PFSK-1 (cell line): ENCODE measurements around the gene ALDOA.

ENCODE experiments used
- POLR2AphosphoS5 ChIP-seq: IDR thresholded peaks from 2 replicates; pipeline ENCODE4 v1.6.1; 2012; ENCODE audit warnings: low read depth, mild to moderate bottlenecking, control low read depth, low read length, moderate library complexity
- SIN3A ChIP-seq: IDR thresholded peaks from 2 replicates; pipeline ENCODE4 v1.6.1; 2012; ENCODE audit warnings: mild to moderate bottlenecking, low read length, moderate library complexity, borderline replicate concordance; ENCODE audit not compliant: insufficient read depth
- TAF1 ChIP-seq: IDR thresholded peaks from 2 replicates; pipeline ENCODE4 v1.6.1; 2012; ENCODE audit warnings: low read length, control low read depth, borderline replicate concordance; ENCODE audit not compliant: insufficient read depth
- TF ChIP-seq, protein P1 (sequence below), 2 experiments: IDR thresholded peaks; 2 replicates each; pipeline versions ENCODE4 v1.6.1 to v1.8.0; 2011 to 2012; ENCODE audit warnings: low read depth in 2 of 2, low read length in 2 of 2, control low read depth in 1 of 2, inconsistent platforms in 1 of 2, mild to moderate bottlenecking in 1 of 2, moderate library complexity in 1 of 2; ENCODE audit not compliant: insufficient read depth in 1 of 2

DNA sequence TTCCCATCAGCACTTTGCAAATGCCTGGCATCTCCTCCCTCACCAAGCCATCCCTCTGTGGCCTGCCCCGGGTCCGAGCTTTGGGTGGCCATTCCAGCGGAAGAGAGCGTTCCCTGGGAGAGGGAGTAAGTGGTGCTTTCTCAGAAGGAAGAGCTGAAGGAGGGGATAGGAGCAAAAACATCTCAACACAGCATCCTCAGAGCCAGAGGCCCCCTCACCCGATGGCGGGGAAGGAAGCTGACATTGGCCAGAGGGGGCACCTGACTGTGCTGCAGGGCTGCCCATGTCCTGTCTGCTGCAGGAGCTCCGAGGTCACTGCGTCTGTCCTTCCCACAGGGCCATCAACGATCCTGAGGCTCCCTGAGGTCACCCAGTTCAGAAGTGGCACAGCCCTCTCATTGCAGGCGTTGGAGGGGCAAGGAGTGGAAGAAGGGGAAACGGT, 34.1 kb upstream of the ALDOA start:
- no peak for TF ChIP-seq POLR2AphosphoS5
- no peak for TF ChIP-seq TAF1
- TF ChIP-seq, protein P1, sequence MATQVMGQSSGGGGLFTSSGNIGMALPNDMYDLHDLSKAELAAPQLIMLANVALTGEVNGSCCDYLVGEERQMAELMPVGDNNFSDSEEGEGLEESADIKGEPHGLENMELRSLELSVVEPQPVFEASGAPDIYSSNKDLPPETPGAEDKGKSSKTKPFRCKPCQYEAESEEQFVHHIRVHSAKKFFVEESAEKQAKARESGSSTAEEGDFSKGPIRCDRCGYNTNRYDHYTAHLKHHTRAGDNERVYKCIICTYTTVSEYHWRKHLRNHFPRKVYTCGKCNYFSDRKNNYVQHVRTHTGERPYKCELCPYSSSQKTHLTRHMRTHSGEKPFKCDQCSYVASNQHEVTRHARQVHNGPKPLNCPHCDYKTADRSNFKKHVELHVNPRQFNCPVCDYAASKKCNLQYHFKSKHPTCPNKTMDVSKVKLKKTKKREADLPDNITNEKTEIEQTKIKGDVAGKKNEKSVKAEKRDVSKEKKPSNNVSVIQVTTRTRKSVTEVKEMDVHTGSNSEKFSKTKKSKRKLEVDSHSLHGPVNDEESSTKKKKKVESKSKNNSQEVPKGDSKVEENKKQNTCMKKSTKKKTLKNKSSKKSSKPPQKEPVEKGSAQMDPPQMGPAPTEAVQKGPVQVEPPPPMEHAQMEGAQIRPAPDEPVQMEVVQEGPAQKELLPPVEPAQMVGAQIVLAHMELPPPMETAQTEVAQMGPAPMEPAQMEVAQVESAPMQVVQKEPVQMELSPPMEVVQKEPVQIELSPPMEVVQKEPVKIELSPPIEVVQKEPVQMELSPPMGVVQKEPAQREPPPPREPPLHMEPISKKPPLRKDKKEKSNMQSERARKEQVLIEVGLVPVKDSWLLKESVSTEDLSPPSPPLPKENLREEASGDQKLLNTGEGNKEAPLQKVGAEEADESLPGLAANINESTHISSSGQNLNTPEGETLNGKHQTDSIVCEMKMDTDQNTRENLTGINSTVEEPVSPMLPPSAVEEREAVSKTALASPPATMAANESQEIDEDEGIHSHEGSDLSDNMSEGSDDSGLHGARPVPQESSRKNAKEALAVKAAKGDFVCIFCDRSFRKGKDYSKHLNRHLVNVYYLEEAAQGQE (IDR thresholded peaks at IDR 0.05; ENCODE audit: insufficient read depth in 1 of 2, low read depth in 2 of 2, low read length in 2 of 2) = no peak
- no peak for TF ChIP-seq SIN3A
